Mammary epithelial cell (primary cell): ENCODE results near the gene BANP.
"Not testable (repeated sequence)": the region's sequence is repeated elsewhere in the genome, so short reads cannot be mapped to it uniquely, and the experiment has no call there.

Source experiments
- EZH2 ChIP-seq: IDR thresholded peaks from 2 replicates; pipeline ENCODE4 v1.6.1; 2012; ENCODE audit warnings: low read length, inconsistent platforms, borderline replicate concordance
- TF ChIP-seq, protein P1 (sequence below), 2 donors: IDR thresholded peaks in 1 of 2; conservative IDR thresholded peaks in 1 of 2; 2 replicates each; pipeline ENCODE4 v1.5.1; 2011 to 2012; ENCODE audit warnings: inconsistent platforms in 2 of 2, low read length in 2 of 2, mild to moderate bottlenecking in 2 of 2, control low read depth in 1 of 2, low read depth in 1 of 2; ENCODE audit not compliant: insufficient read depth in 1 of 2; ENCODE audit errors: extremely low read depth in 1 of 2

DNA sequence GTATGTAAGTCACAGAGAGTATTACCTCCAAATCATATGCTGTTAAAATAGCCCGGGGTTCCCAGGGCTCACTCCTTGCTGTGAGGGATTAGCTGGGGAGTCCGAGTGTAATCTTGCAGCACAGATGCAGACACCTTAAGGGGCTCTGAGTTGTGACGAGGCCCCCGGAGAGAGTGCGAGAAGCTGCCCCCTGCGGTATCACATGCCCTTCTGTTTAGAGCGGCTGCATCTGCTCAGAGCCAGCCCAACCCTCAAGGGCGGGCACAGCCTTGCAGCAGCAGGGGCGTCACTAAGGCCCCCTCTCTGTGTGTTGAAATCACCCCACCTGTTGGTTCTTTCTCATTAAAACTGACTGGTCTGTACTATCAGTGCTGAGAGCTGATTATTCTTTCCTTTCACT is 37.4 kb downstream of the BANP start:
- TF ChIP-seq, protein P1, sequence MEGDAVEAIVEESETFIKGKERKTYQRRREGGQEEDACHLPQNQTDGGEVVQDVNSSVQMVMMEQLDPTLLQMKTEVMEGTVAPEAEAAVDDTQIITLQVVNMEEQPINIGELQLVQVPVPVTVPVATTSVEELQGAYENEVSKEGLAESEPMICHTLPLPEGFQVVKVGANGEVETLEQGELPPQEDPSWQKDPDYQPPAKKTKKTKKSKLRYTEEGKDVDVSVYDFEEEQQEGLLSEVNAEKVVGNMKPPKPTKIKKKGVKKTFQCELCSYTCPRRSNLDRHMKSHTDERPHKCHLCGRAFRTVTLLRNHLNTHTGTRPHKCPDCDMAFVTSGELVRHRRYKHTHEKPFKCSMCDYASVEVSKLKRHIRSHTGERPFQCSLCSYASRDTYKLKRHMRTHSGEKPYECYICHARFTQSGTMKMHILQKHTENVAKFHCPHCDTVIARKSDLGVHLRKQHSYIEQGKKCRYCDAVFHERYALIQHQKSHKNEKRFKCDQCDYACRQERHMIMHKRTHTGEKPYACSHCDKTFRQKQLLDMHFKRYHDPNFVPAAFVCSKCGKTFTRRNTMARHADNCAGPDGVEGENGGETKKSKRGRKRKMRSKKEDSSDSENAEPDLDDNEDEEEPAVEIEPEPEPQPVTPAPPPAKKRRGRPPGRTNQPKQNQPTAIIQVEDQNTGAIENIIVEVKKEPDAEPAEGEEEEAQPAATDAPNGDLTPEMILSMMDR (conservative IDR thresholded peaks at IDR 0.05 in 1 of 2, IDR thresholded peaks at IDR 0.05 in 1 of 2; ENCODE audit: extremely low read depth in 1 of 2, insufficient read depth in 1 of 2, low read depth in 1 of 2, low read length in 2 of 2), result not testable (repeated sequence)
- TF ChIP-seq EZH2, result not testable (repeated sequence)
